HEK293T (cell line): ENCODE results near the gene MVB12B.

Experiments
- CTCF ChIA-PET: fragments of 350-600 bp; formaldehyde crosslinking; extraction: SDS; loops from one replicate; lab custom pipeline; 2021; ENCODE audit warnings: antibody characterized with exemption, inconsistent platforms; lab: Yijun Ruan, JAX
- POLR2A ChIA-PET: fragments of 350-600 bp; formaldehyde crosslinking; extraction: SDS; loops from one replicate; lab custom pipeline; 2020; ENCODE audit warnings: antibody characterized with exemption, inconsistent platforms; lab: Yijun Ruan, JAX
- DNase-seq: peaks from one replicate; pipeline ENCODE4 v3.0.0; 2012; ENCODE audit warnings: mixed read lengths; ENCODE audit errors: extremely low spot score
- ARNT ChIP-seq: fragments of 450-650 bp; IDR thresholded peaks from 2 replicates; pipeline ENCODE4 v1.6.1; 2017; ENCODE audit warnings: mild to moderate bottlenecking
- BHLHE40 ChIP-seq: fragments of 450-650 bp; IDR thresholded peaks from 2 replicates; pipeline ENCODE4 v1.6.1; 2016; ENCODE audit warnings: mild to moderate bottlenecking, moderate library complexity, borderline replicate concordance
- CTBP1 ChIP-seq: fragments of 450-650 bp; IDR thresholded peaks from 2 replicates; pipeline ENCODE4 v1.6.1; 2016; ENCODE audit warnings: borderline replicate concordance
- ELF4 ChIP-seq: fragments of 450-650 bp; IDR thresholded peaks from 2 replicates; pipeline ENCODE4 v1.6.1; 2017; ENCODE audit warnings: antibody characterized with exemption
- FOXA1 ChIP-seq: fragments of 450-650 bp; IDR thresholded peaks from 2 replicates; pipeline ENCODE4 v1.6.1; 2016; ENCODE audit warnings: mild to moderate bottlenecking
- FOXK2 ChIP-seq: fragments of 450-650 bp; IDR thresholded peaks from 2 replicates; pipeline ENCODE4 v1.6.1; 2016; ENCODE audit warnings: mild to moderate bottlenecking
- FOXM1 ChIP-seq: fragments of 450-650 bp; IDR thresholded peaks from 2 replicates; pipeline ENCODE4 v1.6.1; 2017; ENCODE audit warnings: mild to moderate bottlenecking, borderline replicate concordance
- HDGF ChIP-seq: fragments of 450-650 bp; IDR thresholded peaks from 2 replicates; pipeline ENCODE4 v1.6.1; 2017; ENCODE audit warnings: antibody characterized with exemption, borderline replicate concordance
- L3MBTL2 ChIP-seq: fragments of 450-650 bp; conservative IDR thresholded peaks from 2 replicates; pipeline ENCODE4 v1.6.1; 2016; ENCODE audit warnings: mild to moderate bottlenecking
- LEF1 ChIP-seq: fragments of 450-650 bp; IDR thresholded peaks from 2 replicates; pipeline ENCODE4 v1.6.1; 2017; ENCODE audit warnings: mild to moderate bottlenecking, borderline replicate concordance
- NFRKB ChIP-seq: fragments of 450-650 bp; IDR thresholded peaks from 2 replicates; pipeline ENCODE4 v1.6.1; 2016; ENCODE audit warnings: mild to moderate bottlenecking, moderate library complexity
- SP1 ChIP-seq: fragments of 450-650 bp; IDR thresholded peaks from 2 replicates; pipeline ENCODE4 v1.6.1; 2017
- SUZ12 ChIP-seq: fragments of 450-650 bp; IDR thresholded peaks from 2 replicates; pipeline ENCODE4 v1.6.1; 2016; ENCODE audit warnings: mild to moderate bottlenecking
- TARDBP ChIP-seq: fragments of 450-650 bp; IDR thresholded peaks from 2 replicates; pipeline ENCODE4 v1.6.1; 2016
- ZNF384 ChIP-seq: fragments of 450-650 bp; IDR thresholded peaks from 2 replicates; pipeline ENCODE4 v1.6.1; 2016
- TF ChIP-seq, protein P1 (sequence below): fragments of 450-650 bp; IDR thresholded peaks from 2 replicates; pipeline ENCODE4 v1.6.1; 2016

Gene MVB12B

GRCh38 chr9:126486276-126486675 lies 159.6 kb downstream of the MVB12B start:
- CTCF ChIA-PET: no interaction called here
- TF ChIP-seq BHLHE40: no peak
- TF ChIP-seq ARNT: no peak
- no peak for TF ChIP-seq FOXK2
- no peak for TF ChIP-seq SP1
- TF ChIP-seq L3MBTL2: no peak
- no peak for TF ChIP-seq SUZ12
- POLR2A ChIA-PET: no interaction called here
- DNase-seq: no peak

DNA sequence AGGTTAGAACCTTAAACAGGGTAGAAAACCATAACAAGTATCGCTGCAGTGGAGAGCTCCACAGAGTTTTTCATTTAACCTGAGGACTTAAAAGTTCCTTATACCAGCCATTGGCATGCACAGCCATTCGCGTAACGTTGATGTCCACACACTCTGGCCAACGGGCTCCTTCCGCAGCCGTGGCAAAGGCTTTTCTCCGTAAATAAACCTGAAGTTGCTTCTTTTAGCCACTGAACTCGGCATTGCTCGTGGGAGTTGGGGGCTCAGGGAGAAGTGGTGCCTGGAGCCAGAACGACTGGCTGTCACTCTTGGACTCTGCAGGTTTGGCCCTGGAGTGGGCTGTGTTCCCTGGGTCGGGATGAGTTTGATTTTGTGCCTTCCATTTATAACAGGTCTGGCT lies 161.2 kb downstream of the MVB12B start:
- ChIA-PET POLR2A (no interaction called here), CTCF (no interaction called here)
- no peak for DNase-seq
- TF ChIP-seq HDGF (no peak), SP1 (no peak), BHLHE40 (no peak), FOXA1 (no peak), TARDBP (no peak), FOXM1 (no peak)

GRCh38 chr9:126488310-126488709 lies 161.7 kb downstream of the MVB12B start:
- POLR2A ChIA-PET: no interaction called here
- TF ChIP-seq ZNF384 (no peak), TARDBP (no peak), ARNT (no peak), NFRKB (no peak), SP1 (no peak), ELF4 (no peak), LEF1 (no peak), CTBP1 (no peak), FOXM1 (no peak), L3MBTL2 (no peak), SUZ12 (no peak)
- TF ChIP-seq, protein P1, sequence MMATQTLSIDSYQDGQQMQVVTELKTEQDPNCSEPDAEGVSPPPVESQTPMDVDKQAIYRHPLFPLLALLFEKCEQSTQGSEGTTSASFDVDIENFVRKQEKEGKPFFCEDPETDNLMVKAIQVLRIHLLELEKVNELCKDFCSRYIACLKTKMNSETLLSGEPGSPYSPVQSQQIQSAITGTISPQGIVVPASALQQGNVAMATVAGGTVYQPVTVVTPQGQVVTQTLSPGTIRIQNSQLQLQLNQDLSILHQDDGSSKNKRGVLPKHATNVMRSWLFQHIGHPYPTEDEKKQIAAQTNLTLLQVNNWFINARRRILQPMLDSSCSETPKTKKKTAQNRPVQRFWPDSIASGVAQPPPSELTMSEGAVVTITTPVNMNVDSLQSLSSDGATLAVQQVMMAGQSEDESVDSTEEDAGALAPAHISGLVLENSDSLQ: no peak
- no peak for DNase-seq
- CTCF ChIA-PET: interaction anchor here (0.6 kb wide), 1 partner anchor 888 kb away, joined by 3 read pairs; no protein-coding TSS in a partner anchor

DNA sequence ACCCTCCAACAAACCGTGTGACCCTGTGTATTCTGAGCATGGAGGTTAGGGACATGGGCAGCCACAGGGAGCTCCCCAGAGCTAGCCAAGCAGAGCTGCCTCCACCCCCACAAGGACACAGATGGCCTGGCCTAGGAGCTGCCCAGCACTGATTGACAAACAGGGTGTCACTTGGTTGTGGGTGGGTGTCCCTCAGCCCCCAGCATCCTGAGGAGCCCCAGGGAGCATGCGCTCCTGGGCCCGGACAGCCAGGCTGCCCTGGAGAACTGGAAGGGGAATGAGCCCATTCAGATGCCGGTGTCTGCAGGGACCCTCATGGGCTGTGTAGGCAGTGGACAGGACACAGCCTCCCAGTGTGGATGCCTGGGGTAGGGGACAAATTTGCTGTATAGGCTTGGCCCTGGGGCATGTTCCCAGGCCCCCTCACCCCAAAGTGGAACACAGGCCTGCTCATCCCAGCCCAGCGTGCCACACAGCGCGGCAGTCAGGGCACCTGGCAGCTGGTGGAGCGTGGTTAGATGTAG lies 162.3 kb downstream of the MVB12B start:
- CTCF ChIA-PET: interaction anchor here (0.6 kb wide), 1 partner anchor 889 kb away, joined by 3 read pairs; no protein-coding TSS in a partner anchor
- TF ChIP-seq, protein P1: no peak
- TF ChIP-seq LEF1 (no peak), SUZ12 (no peak), ZNF384 (no peak), TARDBP (no peak), HDGF (no peak), CTBP1 (no peak), ELF4 (no peak), NFRKB (no peak), FOXA1 (no peak), L3MBTL2 (no peak), ARNT (no peak), FOXM1 (no peak), FOXK2 (no peak), BHLHE40 (no peak), SP1 (no peak)
- POLR2A ChIA-PET: no interaction called here
- no peak for DNase-seq

- CTCF ChIA-PET: no interaction called here
- POLR2A ChIA-PET: no interaction called here
Measured at GRCh38 chr9:126489581-126490213, 163.1 kb downstream of the MVB12B start.

DNA sequence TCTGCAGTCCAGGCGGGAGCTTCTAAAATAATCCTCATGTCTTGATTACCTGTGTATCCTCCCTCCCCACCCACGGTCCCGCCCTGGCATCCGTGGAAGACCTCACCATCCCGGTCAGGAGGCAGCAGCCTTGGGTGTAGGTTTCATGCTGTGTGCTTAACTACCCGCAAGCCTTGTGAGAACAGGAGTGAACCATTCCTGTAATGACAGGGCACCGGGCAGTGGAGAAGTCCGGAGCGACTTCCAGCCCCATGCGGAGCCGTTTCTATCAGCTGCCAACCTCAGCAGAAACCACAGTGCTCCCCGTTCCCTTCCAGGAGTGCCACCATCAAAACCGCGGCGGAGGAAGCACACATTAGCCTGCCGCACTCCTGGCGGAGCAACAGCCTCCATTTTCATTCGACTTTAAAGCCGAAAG lies 163.6 kb downstream of the MVB12B start:
- TF ChIP-seq LEF1: no peak
- no peak for TF ChIP-seq ARNT
- TF ChIP-seq NFRKB: no peak
- no peak for TF ChIP-seq BHLHE40
- no peak for TF ChIP-seq L3MBTL2
- no peak for TF ChIP-seq SP1
- no peak for TF ChIP-seq CTBP1
- TF ChIP-seq ZNF384: no peak
- TF ChIP-seq SUZ12: no peak
- TF ChIP-seq FOXK2: no peak
- TF ChIP-seq HDGF: no peak
- TF ChIP-seq ELF4: no peak
- no peak for TF ChIP-seq TARDBP
- TF ChIP-seq, protein P1: no peak
- TF ChIP-seq FOXA1: no peak
- no peak for DNase-seq
- ChIA-PET CTCF (interaction anchor here (1.2 kb wide), 1 partner anchor 9 kb away, joined by 3 read pairs; no protein-coding TSS in a partner anchor), POLR2A (no interaction called here)

More at GRCh38 chr9:126489581-126490213, 163.1 kb downstream of the MVB12B start:
- DNase-seq: no peak
- TF ChIP-seq ZNF384: no peak
- no peak for TF ChIP-seq NFRKB
- no peak for TF ChIP-seq FOXM1
- TF ChIP-seq HDGF: no peak
- TF ChIP-seq SUZ12: no peak
- TF ChIP-seq, protein P1: no peak
- TF ChIP-seq SP1: no peak
